ENCODE measurements around the gene ACKR3.

- TF ChIP-seq CTCF (IDR thresholded peaks at IDR 0.05) (no peak), POLR2A (IDR thresholded peaks at IDR 0.05) (no peak), EP300 (IDR thresholded peaks at IDR 0.05) (no peak), POLR2AphosphoS5 (IDR thresholded peaks at IDR 0.05) (no peak)
These were observed 57.6 kb downstream of the ACKR3 start for GRCh38 chr2:236627193-236627592.
